Measurements from ENCODE around the gene RNF114.
A peak's percentile ranks its signal among the peaks of the same experiment; 100 is the strongest.
"Not testable (repeated sequence)": the region's sequence is repeated elsewhere in the genome, so short reads cannot be mapped to it uniquely, and the experiment has no call there.

The RNF114 gene, protein sequence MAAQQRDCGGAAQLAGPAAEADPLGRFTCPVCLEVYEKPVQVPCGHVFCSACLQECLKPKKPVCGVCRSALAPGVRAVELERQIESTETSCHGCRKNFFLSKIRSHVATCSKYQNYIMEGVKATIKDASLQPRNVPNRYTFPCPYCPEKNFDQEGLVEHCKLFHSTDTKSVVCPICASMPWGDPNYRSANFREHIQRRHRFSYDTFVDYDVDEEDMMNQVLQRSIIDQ

DNA sequence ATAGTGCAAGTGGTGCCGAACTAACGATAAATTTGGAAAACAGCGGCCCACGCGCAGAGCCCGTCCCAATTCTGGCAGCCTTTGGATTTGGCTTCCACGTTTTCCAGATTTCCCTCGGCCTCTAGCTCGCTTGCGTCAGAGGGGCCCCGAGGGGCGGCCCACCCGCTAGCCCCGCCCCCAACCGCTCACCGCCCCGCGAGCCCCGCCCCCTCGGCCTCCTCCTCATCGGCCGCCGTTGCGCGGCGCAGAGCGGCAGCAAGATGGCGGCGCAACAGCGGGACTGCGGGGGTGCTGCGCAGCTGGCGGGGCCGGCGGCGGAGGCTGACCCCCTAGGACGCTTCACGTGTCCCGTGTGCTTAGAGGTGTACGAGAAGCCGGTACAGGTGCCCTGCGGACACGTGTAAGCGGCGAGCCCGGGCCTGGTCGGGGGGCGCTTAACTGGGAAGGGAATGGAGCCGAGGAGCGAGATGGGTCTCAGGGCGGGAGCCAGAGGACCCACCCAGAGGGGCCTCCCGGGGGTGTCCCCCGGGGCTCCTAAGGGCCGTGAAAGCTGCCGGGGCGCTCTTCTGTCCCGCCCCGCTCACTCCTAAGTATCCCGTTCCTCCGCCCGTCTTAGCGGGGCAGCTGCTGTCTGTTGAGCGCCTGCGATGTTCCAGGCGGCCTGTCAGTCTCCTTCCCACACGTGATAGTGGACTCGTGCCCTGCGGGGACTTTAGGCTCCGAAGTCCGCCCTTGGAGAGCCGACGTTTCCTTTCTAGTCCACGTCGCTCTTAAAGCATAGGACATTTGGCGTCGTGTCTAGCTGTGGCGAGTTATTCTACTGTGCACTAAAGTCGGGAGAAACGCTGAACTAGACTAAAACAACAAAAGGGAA lies at the start of gene RNF114:
Gene RNF114, plus strand, starts transcription at position 245 of the 874 bp plus-strand sequence. Its CDS starts 16 bp downstream, at position 261.
- peak; percentile 87 for DNase-seq

DNA sequence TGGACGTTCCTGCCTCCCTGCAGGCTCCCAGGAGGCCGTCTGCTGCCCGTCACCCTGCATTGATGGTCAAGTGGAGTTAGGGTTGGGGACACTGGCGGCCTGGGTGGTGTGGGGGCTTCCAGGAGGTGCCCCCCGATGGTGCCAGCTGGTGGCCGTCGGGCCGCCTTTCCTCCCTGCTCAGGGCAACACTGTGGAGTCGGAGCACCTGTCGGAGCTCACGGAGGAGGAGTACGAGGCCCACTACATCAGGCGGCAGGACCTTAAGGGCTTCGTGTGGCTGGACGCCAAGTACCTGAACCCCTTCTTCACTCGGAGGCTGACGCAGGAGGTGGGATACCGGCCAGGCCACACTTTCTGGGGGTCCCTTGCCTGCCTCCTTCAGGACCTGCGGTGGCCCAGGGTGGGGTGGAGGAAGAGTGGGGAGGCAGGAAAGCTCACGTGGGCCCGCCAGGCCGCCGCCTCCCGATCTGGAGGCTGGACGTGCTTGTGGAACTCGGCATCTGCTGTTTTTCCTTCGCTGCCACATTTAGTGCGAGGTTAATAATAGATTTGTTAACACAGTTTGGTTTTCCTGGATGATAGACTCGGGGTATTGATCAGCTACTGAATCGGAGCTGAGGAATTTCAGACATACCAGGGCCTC lies 49.5 kb upstream of the RNF114 start:
- DNase-seq = no peak

DNA sequence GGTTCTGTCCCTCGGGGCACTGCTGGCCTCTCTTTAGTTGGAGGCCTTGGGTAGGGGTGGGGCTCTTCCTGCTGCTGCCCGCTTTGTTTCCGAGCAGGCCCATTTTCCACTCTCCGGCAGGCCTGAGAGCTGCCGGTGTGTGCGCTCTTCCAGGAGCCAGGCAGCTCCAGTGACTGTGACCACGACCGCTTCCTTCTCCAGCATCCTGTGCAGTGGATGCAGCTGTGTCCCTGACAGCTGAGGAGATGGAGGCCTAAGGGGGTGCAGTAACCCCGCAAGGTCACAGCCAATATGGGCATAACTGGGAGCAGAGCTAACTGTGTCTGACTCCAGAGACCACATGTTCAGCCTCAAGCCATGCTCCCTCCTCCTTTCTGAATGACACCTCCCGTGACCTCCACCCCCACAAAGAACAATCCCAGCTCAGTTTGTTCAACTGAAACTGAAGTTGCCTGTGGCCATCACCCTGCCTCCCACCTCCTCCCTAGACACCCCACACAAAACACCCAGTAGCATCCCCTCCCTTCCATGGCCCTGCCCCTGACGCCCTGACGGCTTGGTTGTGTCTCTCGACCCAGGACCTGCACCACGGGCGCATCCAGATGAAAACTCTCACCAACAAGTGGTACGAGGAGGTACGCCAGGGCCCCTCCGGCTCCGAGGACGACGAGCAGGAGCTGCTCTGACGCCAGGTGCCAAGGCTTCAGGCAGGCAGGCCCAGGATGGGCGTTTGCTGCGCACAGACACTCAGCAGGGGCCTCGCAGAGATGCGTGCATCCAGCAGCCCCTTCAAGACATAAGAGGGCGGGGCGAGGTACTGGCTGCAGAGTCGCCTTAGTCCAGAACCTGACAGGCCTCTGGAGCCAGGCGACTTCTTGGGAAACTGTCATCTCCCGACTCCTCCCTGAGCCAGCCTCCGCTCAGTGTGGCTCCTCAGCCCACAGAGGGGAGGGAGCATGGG lies 48.7 kb upstream of the RNF114 start:
- DNase-seq = no peak

- peak; percentile 21 for DNase-seq
These were observed 47.8 kb upstream of the RNF114 start for GRCh38 chr20:49888212-49889000.

DNA sequence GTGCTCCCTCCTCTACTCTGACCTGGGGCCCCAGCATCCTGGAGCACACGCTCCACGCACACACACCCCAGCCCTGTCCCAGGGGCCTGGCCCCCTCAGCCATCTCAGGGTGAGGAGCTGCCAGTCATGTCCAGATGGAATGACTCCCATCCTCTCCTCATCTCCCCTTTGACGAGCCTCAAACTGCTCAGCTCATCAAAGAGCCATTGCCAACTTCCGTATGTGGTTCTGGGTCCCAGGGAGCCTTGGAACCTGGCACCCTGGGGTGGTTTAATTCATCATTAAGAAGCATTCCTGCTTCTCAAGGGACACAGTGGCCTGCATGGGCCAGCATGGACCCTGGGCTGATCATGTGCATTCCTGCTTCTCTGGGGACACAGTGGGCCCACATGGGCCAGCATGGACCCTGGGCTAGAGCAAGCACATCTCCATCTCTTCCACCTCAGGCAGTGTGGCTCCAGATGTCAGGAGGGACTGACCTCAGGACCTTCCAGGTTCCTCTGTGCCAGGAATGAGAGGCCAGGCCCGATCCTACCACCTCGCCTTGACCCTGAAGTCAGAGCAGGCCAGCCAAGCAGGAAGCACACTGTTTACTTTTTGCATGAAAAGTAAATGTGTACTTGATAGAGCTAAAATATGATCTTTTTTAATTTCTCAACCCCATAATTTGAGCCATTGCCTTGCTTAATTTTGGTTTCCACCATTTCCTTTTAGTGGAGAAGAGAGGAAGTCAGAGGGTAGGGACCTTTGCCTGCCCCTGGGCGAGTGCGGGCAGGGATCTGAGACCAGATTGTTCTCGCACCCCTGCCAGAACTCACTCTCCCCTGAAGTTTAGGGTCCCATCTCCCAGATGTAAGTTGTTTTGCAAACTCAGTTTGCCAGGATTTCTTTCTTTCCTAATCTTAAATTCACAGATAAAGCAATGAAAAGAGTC lies 46.9 kb upstream of the RNF114 start:
- no peak for DNase-seq

DNA sequence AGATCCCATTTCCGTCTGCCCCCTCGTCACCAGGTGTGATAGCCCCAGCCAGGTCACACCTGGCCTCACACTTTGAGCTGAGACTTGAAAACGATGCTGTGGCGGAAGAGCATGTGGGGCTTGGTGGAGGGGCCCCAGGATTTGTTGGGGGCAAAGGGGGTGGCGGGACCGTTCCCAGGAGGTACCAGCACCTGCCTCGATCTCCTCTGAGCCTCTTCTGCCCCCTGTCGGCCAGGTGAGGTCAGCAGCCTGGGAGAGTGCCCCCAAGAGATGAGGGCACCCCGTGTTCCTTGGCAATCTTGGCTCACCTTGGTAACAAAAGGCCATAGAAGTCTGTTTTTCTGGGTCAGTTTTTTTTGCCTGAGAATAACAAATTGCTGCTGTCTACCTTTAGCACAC lies 46.3 kb upstream of the RNF114 start:
- DNase-seq = no peak

DNA sequence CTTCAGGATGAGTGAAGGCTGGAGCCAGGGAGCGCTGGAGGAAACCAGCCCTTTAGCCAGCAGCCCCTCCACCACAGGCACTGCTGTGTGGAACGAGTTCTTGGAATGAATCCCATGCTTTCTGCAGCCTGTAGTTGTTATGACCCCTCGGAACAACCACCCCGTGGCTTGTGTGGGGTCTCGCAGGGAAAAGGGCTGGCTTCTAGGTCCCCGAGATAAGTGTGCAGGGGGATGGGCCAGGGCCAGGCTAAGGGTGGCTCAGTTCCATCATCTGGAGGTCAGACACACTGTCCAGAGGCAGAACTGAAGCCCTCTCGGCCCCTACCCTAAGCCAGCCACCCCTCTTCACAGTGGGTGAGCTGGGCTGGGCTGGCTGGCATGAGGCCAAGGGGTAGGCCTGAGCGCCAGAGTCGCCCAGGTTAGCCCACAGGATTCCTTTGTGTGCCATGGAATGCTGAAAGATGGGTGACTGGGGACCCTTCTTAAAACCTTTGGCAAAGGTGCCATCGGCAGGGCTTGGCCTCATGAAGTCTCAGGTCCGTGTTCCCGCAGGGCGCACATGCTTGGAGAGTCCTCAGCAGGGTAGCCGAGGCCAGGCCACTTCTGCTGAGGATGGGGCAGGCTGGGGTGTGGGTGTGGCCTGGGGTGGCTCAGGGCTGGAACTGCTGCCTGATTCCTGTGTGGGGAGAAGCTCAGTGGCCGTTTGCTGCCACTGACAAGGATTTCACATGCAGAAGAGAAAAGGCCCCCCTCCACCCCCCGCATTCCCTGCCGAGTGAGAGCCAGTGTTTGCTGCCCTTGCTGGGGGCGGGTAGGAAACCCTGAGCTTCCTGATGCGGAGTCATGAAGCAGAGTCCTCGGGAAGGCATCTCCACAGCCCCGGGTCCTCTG lies 45.5 kb upstream of the RNF114 start:
- no peak for DNase-seq

DNA sequence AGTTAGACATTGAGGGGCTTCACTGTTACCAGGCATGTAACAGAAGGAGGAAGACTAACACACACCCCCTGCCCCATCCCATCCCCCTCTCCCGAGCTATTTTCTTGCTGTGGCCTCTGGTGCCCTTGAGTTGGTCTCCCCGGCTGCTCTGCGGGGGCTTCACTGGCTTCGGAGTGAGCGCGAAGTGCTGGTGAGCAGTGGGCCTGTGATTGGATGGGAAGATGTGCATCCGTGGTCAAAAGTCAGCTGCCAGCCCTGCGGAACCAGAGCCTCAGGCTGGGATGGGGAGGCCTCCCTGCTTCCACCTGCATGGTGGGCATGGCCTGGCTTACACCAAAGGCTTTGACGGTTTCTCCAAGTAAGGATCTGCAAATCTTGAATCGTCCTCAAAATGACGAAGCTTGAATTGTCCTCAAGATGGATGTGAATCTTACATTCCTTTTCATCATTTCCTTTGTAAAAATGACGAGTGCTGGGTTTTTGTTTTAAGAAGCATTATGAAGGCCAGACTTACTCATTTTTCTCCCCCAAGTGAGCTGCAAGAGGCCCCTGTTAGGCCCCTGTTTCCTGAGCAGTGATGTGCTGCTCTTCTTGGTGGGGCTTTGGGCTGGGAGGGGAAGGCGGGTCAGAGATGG lies 44.6 kb upstream of the RNF114 start:
- no peak for DNase-seq

GRCh38 chr20:49892260-49892659 lies 43.9 kb upstream of the RNF114 start:
- DNase-seq = no peak

- no peak for DNase-seq
These were observed 43.4 kb upstream of the RNF114 start for GRCh38 chr20:49892817-49893216.

DNA sequence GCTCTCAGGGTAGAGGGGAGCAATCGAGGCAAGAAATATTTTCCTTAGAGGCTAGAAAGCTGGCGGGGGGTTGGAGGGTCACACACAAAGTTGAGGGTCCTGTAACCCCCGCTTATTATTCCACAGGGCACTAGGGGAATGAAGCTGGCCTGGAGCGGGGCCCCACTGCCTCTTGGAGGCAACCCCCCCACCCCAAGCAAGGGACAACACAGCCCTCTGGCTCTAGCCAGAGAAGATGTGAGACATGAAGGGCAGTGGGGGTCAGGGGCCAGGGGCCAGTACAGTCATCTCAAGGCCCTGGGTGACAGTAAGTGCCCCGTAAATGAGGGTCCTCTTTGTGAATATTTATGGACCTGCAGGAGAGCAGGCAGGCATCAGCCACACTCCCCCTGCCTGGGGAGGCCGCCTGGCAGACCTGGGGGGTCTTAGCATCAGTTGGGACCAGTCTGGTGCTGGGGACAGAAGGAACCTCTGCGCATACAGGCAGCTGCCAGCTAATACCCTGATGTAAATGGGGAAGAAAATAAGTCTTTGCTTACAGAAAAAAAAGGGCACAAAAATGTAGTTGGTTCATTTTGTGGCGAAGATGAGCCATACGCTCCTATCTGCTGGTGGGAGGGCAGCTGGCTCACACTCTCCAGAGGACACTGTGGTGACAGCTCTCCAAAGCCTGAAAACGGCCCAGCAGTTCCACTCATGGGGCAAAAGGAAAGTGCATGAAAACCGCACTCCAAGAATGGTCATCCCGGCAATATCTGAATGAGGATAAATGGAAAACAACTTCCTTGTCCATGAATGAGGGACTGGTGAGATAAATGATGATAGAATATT lies 42.7 kb upstream of the RNF114 start:
- DNase-seq = peak; percentile 48

GRCh38 chr20:49894073-49894470 lies 42.1 kb upstream of the RNF114 start:
- DNase-seq = peak; percentile 64

GRCh38 chr20:49895474-49896093 lies 40.6 kb upstream of the RNF114 start:
- DNase-seq = not testable (repeated sequence)

DNA sequence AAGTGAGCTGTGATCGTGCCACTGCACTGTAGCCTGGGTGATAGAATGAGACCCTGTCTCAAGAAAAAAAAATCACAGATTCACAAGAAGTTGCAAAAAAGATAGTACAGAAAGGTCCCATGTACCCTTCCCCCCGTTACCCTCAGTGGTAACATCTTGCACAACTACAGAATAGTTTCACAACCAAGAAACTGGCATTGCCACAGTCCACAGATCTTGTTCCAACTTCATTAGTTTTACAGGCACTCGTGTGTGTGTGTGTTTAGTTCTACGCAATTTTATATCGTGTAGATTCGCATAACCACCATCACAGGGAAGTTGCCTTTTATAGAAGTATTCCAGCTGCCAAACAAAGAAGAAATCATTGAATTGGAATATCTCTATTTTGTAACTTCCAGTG lies 40.0 kb upstream of the RNF114 start:
- no peak for DNase-seq

DNA sequence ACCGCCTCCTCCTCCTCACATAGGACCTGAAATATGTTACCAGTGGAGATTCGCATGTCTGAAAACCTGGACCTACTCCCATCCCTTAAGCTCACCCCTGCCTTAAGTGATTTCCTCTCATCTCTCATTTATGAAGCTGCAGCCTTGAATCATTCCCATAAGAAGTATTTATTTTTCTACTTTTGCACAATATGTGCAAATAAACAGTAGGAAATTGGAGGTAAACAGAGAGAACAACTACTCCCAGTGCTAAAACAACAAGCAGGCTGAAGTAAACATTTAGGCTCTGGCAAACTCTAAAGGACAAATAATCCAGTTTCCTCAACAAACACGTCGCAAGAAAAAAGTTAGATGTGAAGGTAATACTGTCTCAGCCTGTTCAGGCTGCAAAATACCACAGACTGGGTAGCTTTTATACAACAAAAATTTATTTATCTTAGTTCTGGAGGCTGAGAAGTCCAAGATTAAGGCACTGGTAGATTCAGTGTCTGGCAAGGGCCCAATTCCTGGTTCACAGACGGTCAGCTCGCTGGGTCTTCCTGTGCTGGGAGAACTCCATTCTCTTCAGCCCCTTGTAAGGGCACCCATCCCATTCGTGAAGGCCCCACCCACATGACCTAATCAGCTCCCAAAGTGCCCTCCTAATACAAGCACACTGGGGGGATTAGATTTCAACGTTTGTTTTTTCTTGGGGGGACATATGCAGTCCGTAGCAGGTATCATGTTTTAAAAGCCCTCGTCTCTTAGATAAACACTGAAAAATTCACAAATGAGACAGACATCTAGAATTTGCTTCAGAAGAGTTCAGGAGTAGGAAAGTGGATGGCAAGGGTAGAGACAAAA lies 36.4 kb upstream of the RNF114 start:
- peak; percentile 90 for DNase-seq

GRCh38 chr20:49901588-49901987 lies 34.6 kb upstream of the RNF114 start:
- DNase-seq = peak; percentile 79

Measured in NCI-H2029 (cell line).